Ishikawa (cell line): ENCODE measurements around the gene IFT74.

Experiments
- CEBPB ChIP-seq: IDR thresholded peaks from 2 replicates; pipeline ENCODE4 v1.6.1; 2012
- EGR1 ChIP-seq: IDR thresholded peaks from 2 replicates; pipeline ENCODE4 v1.6.1; 2012
- EP300 ChIP-seq: IDR thresholded peaks from 2 replicates; pipeline ENCODE4 v1.6.1; 2012; ENCODE audit warnings: borderline replicate concordance
- RAD21 ChIP-seq: IDR thresholded peaks from 2 replicates; pipeline ENCODE4 v1.6.1; 2012; ENCODE audit warnings: low read depth
- TAF1 ChIP-seq: IDR thresholded peaks from 2 replicates; pipeline ENCODE4 v1.6.1; 2012; ENCODE audit warnings: low read depth, mild to moderate bottlenecking
- YY1 ChIP-seq: IDR thresholded peaks from 2 replicates; pipeline ENCODE4 v1.6.1; 2012; ENCODE audit warnings: low read depth
- TF ChIP-seq, protein P1 (sequence below): IDR thresholded peaks from 2 replicates; pipeline ENCODE4 v1.6.1; 2012
- TF ChIP-seq, protein P2 (sequence below): IDR thresholded peaks from 2 replicates; pipeline ENCODE4 v1.6.1; 2012; ENCODE audit warnings: low read depth, mild to moderate bottlenecking

GRCh38 chr9:27005491-27005890 lies 49.3 kb downstream of the IFT74 start, which contains the start of gene LRRC19:
- TF ChIP-seq EP300 = no peak
- TF ChIP-seq, protein P1, sequence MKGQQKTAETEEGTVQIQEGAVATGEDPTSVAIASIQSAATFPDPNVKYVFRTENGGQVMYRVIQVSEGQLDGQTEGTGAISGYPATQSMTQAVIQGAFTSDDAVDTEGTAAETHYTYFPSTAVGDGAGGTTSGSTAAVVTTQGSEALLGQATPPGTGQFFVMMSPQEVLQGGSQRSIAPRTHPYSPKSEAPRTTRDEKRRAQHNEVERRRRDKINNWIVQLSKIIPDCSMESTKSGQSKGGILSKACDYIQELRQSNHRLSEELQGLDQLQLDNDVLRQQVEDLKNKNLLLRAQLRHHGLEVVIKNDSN = no peak
- TF ChIP-seq, protein P2, sequence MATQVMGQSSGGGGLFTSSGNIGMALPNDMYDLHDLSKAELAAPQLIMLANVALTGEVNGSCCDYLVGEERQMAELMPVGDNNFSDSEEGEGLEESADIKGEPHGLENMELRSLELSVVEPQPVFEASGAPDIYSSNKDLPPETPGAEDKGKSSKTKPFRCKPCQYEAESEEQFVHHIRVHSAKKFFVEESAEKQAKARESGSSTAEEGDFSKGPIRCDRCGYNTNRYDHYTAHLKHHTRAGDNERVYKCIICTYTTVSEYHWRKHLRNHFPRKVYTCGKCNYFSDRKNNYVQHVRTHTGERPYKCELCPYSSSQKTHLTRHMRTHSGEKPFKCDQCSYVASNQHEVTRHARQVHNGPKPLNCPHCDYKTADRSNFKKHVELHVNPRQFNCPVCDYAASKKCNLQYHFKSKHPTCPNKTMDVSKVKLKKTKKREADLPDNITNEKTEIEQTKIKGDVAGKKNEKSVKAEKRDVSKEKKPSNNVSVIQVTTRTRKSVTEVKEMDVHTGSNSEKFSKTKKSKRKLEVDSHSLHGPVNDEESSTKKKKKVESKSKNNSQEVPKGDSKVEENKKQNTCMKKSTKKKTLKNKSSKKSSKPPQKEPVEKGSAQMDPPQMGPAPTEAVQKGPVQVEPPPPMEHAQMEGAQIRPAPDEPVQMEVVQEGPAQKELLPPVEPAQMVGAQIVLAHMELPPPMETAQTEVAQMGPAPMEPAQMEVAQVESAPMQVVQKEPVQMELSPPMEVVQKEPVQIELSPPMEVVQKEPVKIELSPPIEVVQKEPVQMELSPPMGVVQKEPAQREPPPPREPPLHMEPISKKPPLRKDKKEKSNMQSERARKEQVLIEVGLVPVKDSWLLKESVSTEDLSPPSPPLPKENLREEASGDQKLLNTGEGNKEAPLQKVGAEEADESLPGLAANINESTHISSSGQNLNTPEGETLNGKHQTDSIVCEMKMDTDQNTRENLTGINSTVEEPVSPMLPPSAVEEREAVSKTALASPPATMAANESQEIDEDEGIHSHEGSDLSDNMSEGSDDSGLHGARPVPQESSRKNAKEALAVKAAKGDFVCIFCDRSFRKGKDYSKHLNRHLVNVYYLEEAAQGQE = no peak
- TF ChIP-seq TAF1 = no peak
- no peak for TF ChIP-seq RAD21
- TF ChIP-seq CEBPB = no peak
- TF ChIP-seq EGR1 = no peak
- no peak for TF ChIP-seq YY1
